H1 (cell line): ENCODE measurements around the gene DELE1. TPM values are rescaled to one million over a fixed set of nuclear protein-coding genes. Genes with fewer than 3 reads are reported as not detected.

Experiments
- CBX8 ChIP-seq: fragments of 300-800, 300-1000 bp; sonication (generic); IDR thresholded peaks from 2 replicates; pipeline ENCODE4 v1.7.1; 2016; ENCODE audit warnings: low read depth, low read length, borderline replicate concordance
- KDM1A ChIP-seq: fragments of 200-600, 300-600 bp; sonication (generic); IDR thresholded peaks from 2 replicates; pipeline ENCODE4 v1.7.1; 2016; ENCODE audit warnings: mild to moderate bottlenecking, low read length, borderline replicate concordance
- KDM5A ChIP-seq: fragments of 200-600 bp; IDR thresholded peaks from 2 replicates; pipeline ENCODE4 v1.7.1; 2012; ENCODE audit warnings: mild to moderate bottlenecking, low read length, inconsistent platforms, mixed read lengths
- RXRA ChIP-seq: IDR thresholded peaks from 2 replicates; pipeline ENCODE4 v1.6.1; 2011; ENCODE audit warnings: low read depth, mild to moderate bottlenecking, low read length, moderate library complexity; ENCODE audit not compliant: insufficient read depth
- TAF1 ChIP-seq: IDR thresholded peaks from 2 replicates; pipeline ENCODE4 v1.6.1; 2011; ENCODE audit warnings: mild to moderate bottlenecking, low read depth, low read length
- polyA plus RNA-seq, 7 experiments: library from polyadenylated mRNA; depleted of rRNA in 3 of 7; stranded (reverse) in 5 of 7; unstranded in 2 of 7; fragments of >200 nt in 5 of 7; fragments of 200-250 nt in 2 of 7; gene quantifications; 1 replicate in 5 of 7; 2 replicates in 1 of 7; 4 replicates in 1 of 7; pipeline versions ENCODE4 v1.2.1 to v1.2.3, GENCODE V29; 2011 to 2013; ENCODE audit warnings: missing spikeins in 2 of 7, mixed read lengths in 2 of 7
- total RNA-seq: library from RNA; stranded (reverse); fragmentation: NEBNext Ultra II Directional; extraction: Animal tissue kit (Norgen Biotek cat#: 25700); gene quantifications from 2 replicates; pipeline ENCODE4 v1.2.1, GENCODE V29; 2021
- TF ChIP-seq, protein P1 (sequence below): fragments of 300-600 bp; sonication (generic); IDR thresholded peaks from 2 replicates; pipeline ENCODE4 v1.7.1; 2012; ENCODE audit warnings: low read length, moderate library complexity, mild to moderate bottlenecking, inconsistent platforms; ENCODE audit not compliant: insufficient replicate concordance

Gene DELE1
- total and polyA plus RNA-seq, 2 of the 8 experiments (the other 6 are each of a cell fraction or from before 2014, with no cell fraction given) = 61.4 to 114 TPM

DNA sequence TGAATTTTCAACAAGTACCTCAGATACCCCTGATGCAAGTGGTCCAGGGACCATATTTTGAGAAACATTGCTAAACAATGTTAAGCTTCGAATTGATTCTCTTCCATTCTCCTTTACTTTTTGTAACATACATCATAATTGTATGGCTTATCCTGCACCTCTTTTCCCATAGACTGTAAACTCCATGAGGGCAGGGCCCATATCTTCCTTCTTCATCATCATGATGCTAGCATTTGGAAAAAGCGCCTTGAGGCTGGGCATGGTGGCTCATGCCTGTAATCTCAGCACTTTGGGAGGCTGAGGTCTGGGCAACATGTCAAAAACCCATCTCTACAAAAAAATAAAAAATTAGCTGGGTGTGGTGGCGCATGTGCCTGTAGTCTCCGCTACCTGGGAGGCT lies 14.5 kb upstream of the DELE1 start (continued):
- TF ChIP-seq, protein P1, sequence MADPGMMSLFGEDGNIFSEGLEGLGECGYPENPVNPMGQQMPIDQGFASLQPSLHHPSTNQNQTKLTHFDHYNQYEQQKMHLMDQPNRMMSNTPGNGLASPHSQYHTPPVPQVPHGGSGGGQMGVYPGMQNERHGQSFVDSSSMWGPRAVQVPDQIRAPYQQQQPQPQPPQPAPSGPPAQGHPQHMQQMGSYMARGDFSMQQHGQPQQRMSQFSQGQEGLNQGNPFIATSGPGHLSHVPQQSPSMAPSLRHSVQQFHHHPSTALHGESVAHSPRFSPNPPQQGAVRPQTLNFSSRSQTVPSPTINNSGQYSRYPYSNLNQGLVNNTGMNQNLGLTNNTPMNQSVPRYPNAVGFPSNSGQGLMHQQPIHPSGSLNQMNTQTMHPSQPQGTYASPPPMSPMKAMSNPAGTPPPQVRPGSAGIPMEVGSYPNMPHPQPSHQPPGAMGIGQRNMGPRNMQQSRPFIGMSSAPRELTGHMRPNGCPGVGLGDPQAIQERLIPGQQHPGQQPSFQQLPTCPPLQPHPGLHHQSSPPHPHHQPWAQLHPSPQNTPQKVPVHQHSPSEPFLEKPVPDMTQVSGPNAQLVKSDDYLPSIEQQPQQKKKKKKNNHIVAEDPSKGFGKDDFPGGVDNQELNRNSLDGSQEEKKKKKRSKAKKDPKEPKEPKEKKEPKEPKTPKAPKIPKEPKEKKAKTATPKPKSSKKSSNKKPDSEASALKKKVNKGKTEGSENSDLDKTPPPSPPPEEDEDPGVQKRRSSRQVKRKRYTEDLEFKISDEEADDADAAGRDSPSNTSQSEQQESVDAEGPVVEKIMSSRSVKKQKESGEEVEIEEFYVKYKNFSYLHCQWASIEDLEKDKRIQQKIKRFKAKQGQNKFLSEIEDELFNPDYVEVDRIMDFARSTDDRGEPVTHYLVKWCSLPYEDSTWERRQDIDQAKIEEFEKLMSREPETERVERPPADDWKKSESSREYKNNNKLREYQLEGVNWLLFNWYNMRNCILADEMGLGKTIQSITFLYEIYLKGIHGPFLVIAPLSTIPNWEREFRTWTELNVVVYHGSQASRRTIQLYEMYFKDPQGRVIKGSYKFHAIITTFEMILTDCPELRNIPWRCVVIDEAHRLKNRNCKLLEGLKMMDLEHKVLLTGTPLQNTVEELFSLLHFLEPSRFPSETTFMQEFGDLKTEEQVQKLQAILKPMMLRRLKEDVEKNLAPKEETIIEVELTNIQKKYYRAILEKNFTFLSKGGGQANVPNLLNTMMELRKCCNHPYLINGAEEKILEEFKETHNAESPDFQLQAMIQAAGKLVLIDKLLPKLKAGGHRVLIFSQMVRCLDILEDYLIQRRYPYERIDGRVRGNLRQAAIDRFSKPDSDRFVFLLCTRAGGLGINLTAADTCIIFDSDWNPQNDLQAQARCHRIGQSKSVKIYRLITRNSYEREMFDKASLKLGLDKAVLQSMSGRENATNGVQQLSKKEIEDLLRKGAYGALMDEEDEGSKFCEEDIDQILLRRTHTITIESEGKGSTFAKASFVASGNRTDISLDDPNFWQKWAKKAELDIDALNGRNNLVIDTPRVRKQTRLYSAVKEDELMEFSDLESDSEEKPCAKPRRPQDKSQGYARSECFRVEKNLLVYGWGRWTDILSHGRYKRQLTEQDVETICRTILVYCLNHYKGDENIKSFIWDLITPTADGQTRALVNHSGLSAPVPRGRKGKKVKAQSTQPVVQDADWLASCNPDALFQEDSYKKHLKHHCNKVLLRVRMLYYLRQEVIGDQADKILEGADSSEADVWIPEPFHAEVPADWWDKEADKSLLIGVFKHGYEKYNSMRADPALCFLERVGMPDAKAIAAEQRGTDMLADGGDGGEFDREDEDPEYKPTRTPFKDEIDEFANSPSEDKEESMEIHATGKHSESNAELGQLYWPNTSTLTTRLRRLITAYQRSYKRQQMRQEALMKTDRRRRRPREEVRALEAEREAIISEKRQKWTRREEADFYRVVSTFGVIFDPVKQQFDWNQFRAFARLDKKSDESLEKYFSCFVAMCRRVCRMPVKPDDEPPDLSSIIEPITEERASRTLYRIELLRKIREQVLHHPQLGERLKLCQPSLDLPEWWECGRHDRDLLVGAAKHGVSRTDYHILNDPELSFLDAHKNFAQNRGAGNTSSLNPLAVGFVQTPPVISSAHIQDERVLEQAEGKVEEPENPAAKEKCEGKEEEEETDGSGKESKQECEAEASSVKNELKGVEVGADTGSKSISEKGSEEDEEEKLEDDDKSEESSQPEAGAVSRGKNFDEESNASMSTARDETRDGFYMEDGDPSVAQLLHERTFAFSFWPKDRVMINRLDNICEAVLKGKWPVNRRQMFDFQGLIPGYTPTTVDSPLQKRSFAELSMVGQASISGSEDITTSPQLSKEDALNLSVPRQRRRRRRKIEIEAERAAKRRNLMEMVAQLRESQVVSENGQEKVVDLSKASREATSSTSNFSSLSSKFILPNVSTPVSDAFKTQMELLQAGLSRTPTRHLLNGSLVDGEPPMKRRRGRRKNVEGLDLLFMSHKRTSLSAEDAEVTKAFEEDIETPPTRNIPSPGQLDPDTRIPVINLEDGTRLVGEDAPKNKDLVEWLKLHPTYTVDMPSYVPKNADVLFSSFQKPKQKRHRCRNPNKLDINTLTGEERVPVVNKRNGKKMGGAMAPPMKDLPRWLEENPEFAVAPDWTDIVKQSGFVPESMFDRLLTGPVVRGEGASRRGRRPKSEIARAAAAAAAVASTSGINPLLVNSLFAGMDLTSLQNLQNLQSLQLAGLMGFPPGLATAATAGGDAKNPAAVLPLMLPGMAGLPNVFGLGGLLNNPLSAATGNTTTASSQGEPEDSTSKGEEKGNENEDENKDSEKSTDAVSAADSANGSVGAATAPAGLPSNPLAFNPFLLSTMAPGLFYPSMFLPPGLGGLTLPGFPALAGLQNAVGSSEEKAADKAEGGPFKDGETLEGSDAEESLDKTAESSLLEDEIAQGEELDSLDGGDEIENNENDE = no peak
- TF ChIP-seq KDM5A (no peak), CBX8 (no peak), RXRA (no peak), KDM1A (no peak), TAF1 (no peak)
